Activated CD4-positive, alpha-beta T cell treated with anti-CD3 and anti-CD28 coated beads, Interleukin-10, Interleukin-2, amounts not matched to agents 100 ng/mL and 50 ng/mL, durations not matched to agents 16 hours and 8 hours (primary cell): ENCODE results near the gene FADS2.

Experiments used
- DNase-seq: peaks from one replicate; pipeline ENCODE4 v3.0.0-alpha.2; 2020

FADS2 gene

GRCh38 chr11:61828629-61829407, 718 bp downstream of the FADS2 start:
- peak; percentile 72 for DNase-seq

GRCh38 chr11:61829806-61830205, 1.7 kb downstream of the FADS2 start:
- DNase-seq: no peak

GRCh38 chr11:61830237-61831105, 2.4 kb downstream of the FADS2 start:
- DNase-seq: no peak

- DNase-seq: no peak
Observed at GRCh38 chr11:61832207-61832606, 4.1 kb downstream of the FADS2 start.

GRCh38 chr11:61832754-61833153, 4.7 kb downstream of the FADS2 start:
- DNase-seq: no peak

- DNase-seq: peak; percentile 56
Observed at GRCh38 chr11:61833471-61833870, 5.4 kb downstream of the FADS2 start.

GRCh38 chr11:61833926-61834277, 5.8 kb downstream of the FADS2 start:
- no peak for DNase-seq

GRCh38 chr11:61834278-61835048, 6.4 kb downstream of the FADS2 start:
- peak; percentile 93 for DNase-seq

GRCh38 chr11:61836193-61836592, 8.1 kb downstream of the FADS2 start:
- no peak for DNase-seq

GRCh38 chr11:61837411-61838005, 9.4 kb downstream of the FADS2 start:
- no peak for DNase-seq

GRCh38 chr11:61838501-61838900, 10.4 kb downstream of the FADS2 start:
- DNase-seq: no peak

- no peak for DNase-seq
Observed at GRCh38 chr11:61838921-61839320, 10.8 kb downstream of the FADS2 start.

- DNase-seq: no peak
Observed at GRCh38 chr11:61839742-61840141, 11.6 kb downstream of the FADS2 start.

- no peak for DNase-seq
Observed at GRCh38 chr11:61840371-61840770, 12.3 kb downstream of the FADS2 start.

GRCh38 chr11:61841636-61842527, 13.8 kb downstream of the FADS2 start:
- DNase-seq: no peak

GRCh38 chr11:61842528-61842820, 14.4 kb downstream of the FADS2 start:
- no peak for DNase-seq

- DNase-seq: no peak
Observed at GRCh38 chr11:61844909-61845565, 16.9 kb downstream of the FADS2 start.

- no peak for DNase-seq
Observed at GRCh38 chr11:61846362-61847020, 18.4 kb downstream of the FADS2 start.

- no peak for DNase-seq
Observed at GRCh38 chr11:61847914-61848581, 19.9 kb downstream of the FADS2 start.

- no peak for DNase-seq
Observed at GRCh38 chr11:61848631-61849030, 20.5 kb downstream of the FADS2 start.
